Measurements from ENCODE around the gene PRRC2A. TPM values are rescaled to one million over a fixed set of nuclear protein-coding genes. Genes with fewer than 3 reads are reported as not detected.

PRRC2A gene
- total RNA-seq, 4 donors from 2014 or later: 68.8 to 138 (median 89.2) TPM

- intact Hi-C loops (cut with DNase I): no loop called here
- 47% methylated on average over 2 of the region's 2 CpGs for WGBS
- peaks cover 16 to 20% (median 17%) of the 10 kb centered on the region in 4 donors for H3K4me1 ChIP-seq
- H3K27me3 ChIP-seq: peaks cover 0 to 30% (median 3%) of the 10 kb centered on the region in 4 donors
- no peak for TF ChIP-seq EP300 (IDR thresholded peaks at IDR 0.05)
- TF ChIP-seq POLR2AphosphoS5 (IDR thresholded peaks at IDR 0.05): no peak
- no peak for TF ChIP-seq POLR2A (IDR thresholded peaks at IDR 0.05; ENCODE audit: low read depth)
- TF ChIP-seq, protein P1, sequence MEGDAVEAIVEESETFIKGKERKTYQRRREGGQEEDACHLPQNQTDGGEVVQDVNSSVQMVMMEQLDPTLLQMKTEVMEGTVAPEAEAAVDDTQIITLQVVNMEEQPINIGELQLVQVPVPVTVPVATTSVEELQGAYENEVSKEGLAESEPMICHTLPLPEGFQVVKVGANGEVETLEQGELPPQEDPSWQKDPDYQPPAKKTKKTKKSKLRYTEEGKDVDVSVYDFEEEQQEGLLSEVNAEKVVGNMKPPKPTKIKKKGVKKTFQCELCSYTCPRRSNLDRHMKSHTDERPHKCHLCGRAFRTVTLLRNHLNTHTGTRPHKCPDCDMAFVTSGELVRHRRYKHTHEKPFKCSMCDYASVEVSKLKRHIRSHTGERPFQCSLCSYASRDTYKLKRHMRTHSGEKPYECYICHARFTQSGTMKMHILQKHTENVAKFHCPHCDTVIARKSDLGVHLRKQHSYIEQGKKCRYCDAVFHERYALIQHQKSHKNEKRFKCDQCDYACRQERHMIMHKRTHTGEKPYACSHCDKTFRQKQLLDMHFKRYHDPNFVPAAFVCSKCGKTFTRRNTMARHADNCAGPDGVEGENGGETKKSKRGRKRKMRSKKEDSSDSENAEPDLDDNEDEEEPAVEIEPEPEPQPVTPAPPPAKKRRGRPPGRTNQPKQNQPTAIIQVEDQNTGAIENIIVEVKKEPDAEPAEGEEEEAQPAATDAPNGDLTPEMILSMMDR (IDR thresholded peaks at IDR 0.05): no peak
- no peak overlapping the region for H3K4me3 ChIP-seq
- H3K27ac ChIP-seq (replicated peaks in 1 of 4): no peak overlapping the region
- no peaks in the 10 kb centered on the region for H3K36me3 ChIP-seq
- DNase-seq (ENCODE audit: extremely low spot score): no peak
- no peaks in the 10 kb centered on the region for H3K9me3 ChIP-seq
These were observed 35.0 kb upstream of the PRRC2A start for GRCh38 chr6:31585491-31585890.

DNA sequence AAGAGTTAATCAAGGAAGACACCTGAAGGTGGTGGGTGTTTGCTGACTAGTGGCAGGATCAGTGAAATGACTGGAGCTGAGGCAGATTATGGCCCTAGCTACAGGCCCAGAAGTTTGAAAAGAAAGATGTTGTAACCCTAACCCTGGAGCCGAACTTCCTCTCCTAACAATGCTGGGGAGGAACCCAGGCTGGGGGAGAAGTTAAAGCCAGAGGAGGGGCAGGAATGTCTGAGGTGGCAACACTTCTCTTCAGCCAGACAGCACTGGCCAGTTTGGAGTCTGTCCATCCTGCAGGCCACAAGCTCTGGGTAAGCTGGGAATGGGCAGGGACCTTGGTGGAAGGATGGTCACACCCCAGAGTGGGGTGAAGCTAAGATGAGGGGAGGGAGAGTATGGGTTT is 34.5 kb upstream of the PRRC2A start, which contains the start of gene LST1:
LST1 (plus strand) TSS at position 270 of the 400 bp plus-strand sequence. CDS start 1,023 bp downstream, outside the sequence.
- DNase-seq (ENCODE audit: extremely low spot score): no peak
- peaks cover 13 to 16% (median 14%) of the 10 kb centered on the region in 4 donors for H3K4me1 ChIP-seq
- WGBS: 43% methylated on average over 1 of the region's 1 CpG
- peaks cover 0 to 30% (median 3%) of the 10 kb centered on the region in 4 donors for H3K27me3 ChIP-seq
- H3K27ac ChIP-seq (replicated peaks in 1 of 4): peak within 1 kb of the TSS in 2 of 4 donors; percentile 13 to 27
- no peak within 1 kb of the TSS for H3K4me3 ChIP-seq
- TF ChIP-seq POLR2A (IDR thresholded peaks at IDR 0.05; ENCODE audit: low read depth) (no peak), POLR2AphosphoS5 (IDR thresholded peaks at IDR 0.05) (no peak), EP300 (IDR thresholded peaks at IDR 0.05) (no peak)
- TF ChIP-seq, protein P1 (IDR thresholded peaks at IDR 0.05): no peak
- intact Hi-C loops (cut with DNase I): no loop called here
- H3K9me3 ChIP-seq: no peaks in the 10 kb centered on the region
- no peaks in the 10 kb centered on the region for H3K36me3 ChIP-seq

DNA sequence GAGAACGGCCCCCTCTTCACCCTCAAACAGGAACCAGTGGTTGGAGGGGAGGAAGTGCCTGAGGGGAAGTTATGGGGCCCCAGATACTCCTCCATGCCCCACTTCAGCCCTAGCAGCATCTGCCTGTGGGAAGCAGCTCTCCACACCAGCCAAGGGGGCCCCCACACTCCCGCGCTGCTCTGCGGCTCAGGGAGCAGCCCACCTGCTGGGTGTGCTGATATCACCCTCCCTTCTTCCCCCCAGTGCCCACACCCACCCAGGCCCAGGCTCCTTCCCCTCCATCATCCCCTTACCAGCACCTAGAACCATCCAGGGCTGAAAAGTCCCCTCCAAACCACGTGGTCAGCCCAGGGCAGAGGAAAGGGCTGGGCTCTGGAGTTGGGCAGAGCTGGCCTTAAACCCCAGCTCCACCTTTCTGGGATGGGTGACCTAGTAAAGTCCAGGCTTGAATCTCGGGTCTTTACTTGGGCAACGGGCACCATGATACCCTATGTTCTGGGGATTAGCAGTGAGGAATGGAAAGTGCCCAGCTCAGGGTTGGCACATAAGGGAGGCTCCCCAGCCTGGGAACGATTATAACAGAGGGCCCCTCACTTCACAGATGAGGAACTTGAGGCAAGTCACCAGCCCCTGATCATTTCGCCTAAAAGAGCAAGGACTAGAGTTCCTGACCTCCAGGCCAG is 33.8 kb upstream of the PRRC2A start:
- Histone ChIP-seq H3K27ac (replicated peaks in 1 of 4) (peak overlapping the region in 2 of 4 donors; percentile 13 to 27), H3K4me1 (peaks cover 8 to 11% (median 10%) of the 10 kb centered on the region in 4 donors), H3K36me3 (no peaks in the 10 kb centered on the region), H3K4me3 (no peak overlapping the region), H3K9me3 (no peaks in the 10 kb centered on the region), H3K27me3 (peaks cover 0 to 30% (median 3%) of the 10 kb centered on the region in 4 donors)
- WGBS: 46% methylated on average over 7 of the region's 9 CpGs
- no peak for DNase-seq (ENCODE audit: extremely low spot score)
- intact Hi-C loops (cut with DNase I): no loop called here
- no peak for TF ChIP-seq POLR2AphosphoS5 (IDR thresholded peaks at IDR 0.05)
- no peak for TF ChIP-seq POLR2A (IDR thresholded peaks at IDR 0.05; ENCODE audit: low read depth)
- TF ChIP-seq, protein P1 (IDR thresholded peaks at IDR 0.05): no peak
- TF ChIP-seq EP300 (IDR thresholded peaks at IDR 0.05): no peak

DNA sequence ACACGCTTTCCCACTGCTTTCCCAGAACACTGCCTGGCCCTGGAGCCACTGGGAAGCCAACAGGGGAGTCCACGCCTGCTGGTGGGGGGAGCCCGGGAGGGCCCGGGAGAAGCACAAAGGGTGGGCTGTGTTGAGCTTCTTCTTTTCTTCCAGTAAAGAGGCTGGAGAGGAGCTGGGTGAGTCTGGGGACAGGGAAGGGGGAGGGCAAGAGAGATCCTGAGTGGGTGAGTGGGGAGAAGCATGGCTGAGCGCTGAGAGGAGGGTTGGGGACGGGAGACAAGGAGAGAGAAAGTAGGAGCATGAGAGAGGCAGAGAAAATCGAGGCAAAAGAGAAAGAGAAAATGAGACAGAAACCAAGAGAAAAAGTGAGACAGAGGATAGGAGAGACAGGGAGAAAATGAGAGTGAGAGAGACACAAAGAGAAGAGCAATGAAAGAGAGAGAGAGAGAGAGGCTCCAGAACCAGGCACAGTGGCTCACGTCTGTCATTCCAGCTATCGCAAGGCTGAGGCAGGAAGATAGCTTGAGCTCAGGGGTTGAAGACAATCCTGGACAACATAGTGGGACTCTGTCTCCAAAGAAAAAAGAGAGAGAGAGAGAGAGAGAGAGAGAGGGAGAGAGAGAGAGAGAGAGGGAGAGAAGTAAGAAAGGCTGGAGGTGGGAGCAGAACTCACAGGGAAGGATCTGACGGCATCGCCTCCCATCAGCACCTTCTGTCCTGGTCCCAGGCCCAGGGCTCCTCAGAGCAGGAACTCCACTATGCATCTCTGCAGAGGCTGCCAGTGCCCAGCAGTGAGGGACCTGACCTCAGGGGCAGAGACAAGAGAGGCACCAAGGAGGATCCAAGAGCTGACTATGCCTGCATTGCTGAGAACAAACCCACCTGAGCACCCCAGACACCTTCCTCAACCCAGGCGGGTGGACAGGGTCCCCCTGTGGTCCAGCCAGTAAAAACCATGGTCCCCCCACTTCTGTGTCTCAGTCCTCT is 32.4 kb upstream of the PRRC2A start:
- intact Hi-C loops (cut with DNase I): no loop called here
- no peaks in the 10 kb centered on the region for H3K9me3 ChIP-seq
- no peak for DNase-seq (ENCODE audit: extremely low spot score)
- no peak overlapping the region for H3K4me3 ChIP-seq
- H3K27me3 ChIP-seq: peaks cover 0 to 30% (median 3%) of the 10 kb centered on the region in 4 donors
- H3K4me1 ChIP-seq: no peaks in the 10 kb centered on the region
- TF ChIP-seq POLR2AphosphoS5 (IDR thresholded peaks at IDR 0.05) (no peak), EP300 (IDR thresholded peaks at IDR 0.05) (no peak), POLR2A (IDR thresholded peaks at IDR 0.05; ENCODE audit: low read depth) (no peak)
- TF ChIP-seq, protein P1 (IDR thresholded peaks at IDR 0.05): no peak
- no peak overlapping the region for H3K27ac ChIP-seq (replicated peaks in 1 of 4)
- H3K36me3 ChIP-seq: no peaks in the 10 kb centered on the region
- 50% methylated on average over 12 of the region's 12 CpGs for WGBS

Measured in esophagus muscularis mucosa (tissue), 4 donors.